ENCODE results near the gene CPSF7.
"Not testable (repeated sequence)": the region's sequence is repeated elsewhere in the genome, so short reads cannot be mapped to it uniquely, and the experiment has no call there.

CPSF7 gene

DNA sequence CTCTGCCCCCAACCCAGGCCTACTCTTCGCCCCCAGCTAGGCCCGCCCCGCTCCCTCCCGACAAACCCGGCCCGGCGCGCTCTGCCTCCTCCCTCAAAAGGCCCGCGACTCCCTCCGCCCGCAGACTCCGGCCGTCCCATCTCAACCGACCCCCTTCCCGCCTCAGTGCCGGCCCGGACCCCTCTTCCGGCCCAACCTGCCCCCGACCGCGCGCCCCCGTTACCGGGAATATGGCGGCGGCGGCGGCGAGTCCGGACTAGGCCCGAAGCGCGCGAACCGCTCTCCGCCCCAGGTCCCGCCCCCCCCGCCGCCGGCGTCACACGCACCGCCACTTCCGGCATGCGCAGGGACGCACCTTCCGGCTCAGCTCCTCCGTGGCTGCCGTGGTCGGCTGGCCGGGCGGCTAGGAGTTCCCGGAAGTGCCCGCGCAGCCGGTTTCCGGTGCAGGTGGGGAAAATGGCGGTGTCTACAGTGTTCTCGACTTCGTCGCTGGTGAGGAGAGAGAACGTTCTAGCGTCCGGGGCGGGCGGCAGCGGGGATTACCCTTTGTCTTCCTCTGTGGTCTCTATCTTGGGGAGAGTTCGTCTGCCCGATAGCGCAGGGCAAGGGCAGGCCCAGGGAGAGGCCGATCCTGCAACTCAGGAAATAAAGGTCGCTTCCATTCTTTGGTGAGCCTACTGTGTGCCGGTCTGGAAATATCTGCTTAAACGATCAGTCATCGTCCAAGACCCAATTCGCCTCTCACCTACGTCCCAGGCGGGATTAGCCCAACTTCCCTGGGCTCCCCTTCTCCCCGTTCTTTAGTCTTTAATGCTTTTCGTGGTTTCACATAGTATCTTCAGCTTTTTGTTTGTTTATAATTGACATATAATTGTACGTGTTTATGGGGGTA lies at the start of gene CPSF7, which contains the start of gene SDHAF2:
TSS of gene CPSF7 (minus strand) at position 285 of the 892 bp plus-strand sequence. CDS start 740 bp downstream, outside the sequence.
TSS of gene SDHAF2 (plus strand) at position 434 of the 892 bp plus-strand sequence. CDS start at position 457, 23 bp downstream.
- DNase-seq = peak; percentile 99
- peak; percentile 95 for ATAC-seq

DNA sequence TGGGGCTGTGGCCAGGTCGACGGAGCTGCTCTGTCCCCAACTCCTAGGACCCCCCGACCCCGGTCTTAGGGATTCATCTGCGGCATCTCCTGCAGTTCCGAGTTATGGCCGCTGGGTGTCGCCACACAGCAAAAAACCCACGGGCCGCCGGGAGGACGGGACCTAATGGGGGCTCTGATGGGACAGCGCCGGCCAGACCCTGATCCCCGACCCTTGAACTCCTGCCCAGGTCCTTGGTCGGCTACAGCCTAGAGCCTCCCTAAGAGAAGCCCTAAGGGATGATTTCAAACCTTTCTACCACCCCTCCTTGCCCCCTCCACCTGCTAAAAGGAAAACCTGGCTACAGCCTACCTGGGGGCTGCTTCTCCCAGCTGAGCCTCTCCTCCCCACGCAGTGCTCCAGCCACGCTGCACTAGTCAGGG lies 48.0 kb upstream of the CPSF7 start:
- DNase-seq = peak; percentile 67
- no peak for ATAC-seq

DNA sequence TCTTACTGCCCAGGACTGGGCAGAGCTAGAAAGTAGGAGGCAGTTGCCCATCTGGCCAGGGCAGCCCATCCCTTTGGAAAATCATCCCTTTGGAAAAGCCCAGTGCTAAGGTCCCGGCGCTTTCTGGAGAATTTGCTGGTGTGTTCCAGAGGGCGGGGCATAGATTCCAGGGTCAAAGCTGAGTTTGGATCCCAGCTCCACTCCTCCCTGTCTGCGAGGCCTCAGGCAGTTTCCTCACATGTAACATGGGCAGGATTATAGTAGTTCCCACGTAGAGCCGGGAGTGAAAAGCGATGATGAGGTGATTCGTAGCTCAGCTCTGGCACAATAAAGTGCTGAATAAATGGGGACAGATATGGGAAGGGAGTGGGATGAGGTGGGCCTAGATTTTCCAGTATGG lies 47.4 kb upstream of the CPSF7 start:
- ATAC-seq (no peak), DNase-seq (no peak)

DNA sequence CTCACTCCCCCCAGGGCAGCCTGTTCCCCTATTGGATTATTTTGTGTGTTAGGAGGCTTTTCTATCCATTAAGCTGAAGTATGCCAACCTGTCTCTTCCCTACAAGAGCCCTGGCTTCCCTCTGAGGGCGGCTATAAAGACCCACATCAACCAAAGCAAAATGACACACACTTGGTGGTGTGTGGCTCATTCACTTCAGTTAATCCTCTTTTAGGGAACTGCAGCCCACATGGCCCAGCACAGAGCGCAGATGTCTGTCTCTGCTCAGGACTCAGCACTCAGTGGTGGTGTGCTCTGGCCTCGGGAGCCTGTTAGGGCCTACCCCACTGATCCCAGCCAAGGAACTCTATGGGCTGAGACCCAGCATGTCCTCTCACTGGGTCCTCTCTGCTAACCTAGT lies 46.6 kb upstream of the CPSF7 start:
- ATAC-seq (no peak), DNase-seq (no peak)

GRCh38 chr11:61475433-61475832 lies 45.7 kb upstream of the CPSF7 start:
- DNase-seq = no peak
- no peak for ATAC-seq

GRCh38 chr11:61474013-61474643 lies 44.4 kb upstream of the CPSF7 start:
- no peak for DNase-seq
- ATAC-seq = no peak

DNA sequence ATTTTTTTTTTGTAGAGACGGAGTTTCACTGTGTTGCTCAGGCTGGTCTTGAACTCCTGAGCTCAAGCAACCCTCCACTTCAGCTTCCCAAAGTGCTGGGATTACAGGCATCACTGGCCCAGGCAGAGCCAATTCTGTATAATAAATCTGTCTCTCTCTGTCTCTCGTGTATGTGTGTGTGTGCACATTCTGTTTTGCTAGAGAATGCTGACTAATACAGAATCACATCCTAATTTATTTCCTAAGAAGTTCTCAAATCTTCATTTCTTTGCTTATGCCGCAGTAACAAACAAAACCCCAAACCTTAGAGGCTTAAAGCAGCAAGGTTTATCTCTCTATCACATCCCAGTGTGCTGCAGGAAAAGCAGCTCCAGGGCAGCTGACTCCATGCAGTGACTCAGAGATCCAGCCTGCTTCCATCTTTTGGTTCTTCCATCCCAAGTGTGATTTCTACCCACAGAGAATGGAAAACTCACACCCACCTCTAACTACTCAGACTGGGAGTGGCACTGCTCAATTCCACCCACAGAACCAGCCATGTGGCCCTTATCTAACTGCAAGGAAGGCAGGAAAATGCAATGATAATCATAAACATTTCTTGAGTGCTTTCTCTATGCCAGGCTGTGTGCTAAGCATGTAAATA lies 43.7 kb upstream of the CPSF7 start:
- DNase-seq (no peak), ATAC-seq (no peak)

DNA sequence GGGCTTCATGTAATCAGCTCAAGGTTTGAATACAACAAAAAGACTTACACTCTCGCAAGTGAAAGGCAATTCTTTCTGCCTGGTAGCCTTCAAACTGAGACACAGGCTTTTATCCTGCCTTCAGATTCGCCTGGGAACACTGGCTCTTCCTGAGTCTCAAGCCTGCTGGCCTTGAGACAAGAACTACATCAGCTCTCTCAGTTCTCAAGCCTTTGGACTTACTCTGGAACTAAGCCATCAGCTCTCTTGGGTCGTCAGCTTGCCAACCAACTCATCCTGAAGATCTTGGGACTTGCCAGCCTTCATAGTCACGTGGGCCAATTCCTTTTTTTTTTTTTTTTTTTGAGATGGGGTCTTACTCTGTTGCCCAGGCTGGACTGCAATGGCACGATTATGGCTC lies 43.1 kb upstream of the CPSF7 start:
- DNase-seq = no peak
- ATAC-seq = no peak

DNA sequence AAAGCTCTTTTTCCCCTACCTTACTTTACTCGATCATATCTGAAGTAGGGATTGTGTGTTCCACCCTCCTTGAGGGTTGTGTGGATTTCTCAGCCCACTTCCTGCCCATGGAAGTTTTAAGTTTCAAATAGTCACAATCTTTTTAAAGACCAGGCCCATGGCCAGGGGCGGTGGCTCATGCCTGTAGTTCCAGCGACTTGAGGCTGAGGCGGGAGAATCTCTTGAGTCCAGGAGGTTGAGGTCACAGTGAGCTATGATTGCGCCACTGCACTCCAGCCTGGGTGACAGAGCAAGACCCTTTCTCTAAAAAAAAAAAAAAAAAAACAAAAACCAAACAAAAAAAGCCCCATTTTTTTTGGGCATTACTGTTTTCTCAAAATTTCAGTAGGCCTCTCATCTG lies 42.5 kb upstream of the CPSF7 start:
- ATAC-seq (no peak), DNase-seq (no peak)

- DNase-seq (no peak), ATAC-seq (no peak)
Measured at GRCh38 chr11:61468002-61468401, 38.2 kb upstream of the CPSF7 start.

- ATAC-seq = peak; percentile 46
- not testable (repeated sequence) for DNase-seq
Measured at GRCh38 chr11:61467602-61468001, 37.8 kb upstream of the CPSF7 start.

DNA sequence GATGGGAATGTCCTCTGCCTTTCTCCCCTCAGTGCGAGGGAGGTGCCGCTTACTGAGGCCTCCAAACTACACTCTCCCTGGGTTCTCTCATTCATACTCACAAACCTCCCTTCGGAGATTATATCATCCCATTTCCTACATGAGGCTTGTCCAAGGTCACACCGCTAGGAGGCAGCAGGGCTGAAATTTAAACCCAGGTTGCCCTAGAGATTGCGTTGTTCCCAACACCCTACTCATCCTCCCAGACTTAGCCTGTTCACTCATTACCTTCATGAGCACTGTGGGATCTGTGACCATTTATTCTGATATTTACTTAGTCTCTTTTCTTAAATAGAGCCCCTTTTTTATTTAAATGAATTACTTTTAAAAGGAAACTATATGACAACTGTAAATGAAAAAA lies 31.2 kb upstream of the CPSF7 start:
- ATAC-seq (no peak), DNase-seq (no peak)

DNA sequence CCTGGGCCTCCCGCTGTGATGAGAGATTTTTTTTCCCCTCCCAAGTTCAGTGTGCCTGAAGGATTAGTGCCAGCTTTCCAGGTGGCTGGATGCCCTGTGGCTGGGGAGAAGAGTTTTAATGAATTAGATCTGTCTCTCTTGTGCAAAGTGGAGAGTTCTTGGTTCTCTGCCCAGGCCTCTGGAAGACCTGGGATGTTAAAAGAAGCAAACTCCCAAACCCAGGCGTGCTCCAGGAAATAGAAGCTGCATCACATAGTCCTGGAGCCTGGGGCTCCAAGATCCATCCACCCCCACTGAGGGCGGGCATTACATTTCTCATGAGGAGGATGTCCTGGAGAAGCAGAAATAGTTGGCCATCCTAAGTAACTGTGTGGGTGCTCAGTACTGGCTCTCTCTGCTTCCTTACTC lies 30.7 kb upstream of the CPSF7 start:
- ATAC-seq (no peak), DNase-seq (no peak)

DNA sequence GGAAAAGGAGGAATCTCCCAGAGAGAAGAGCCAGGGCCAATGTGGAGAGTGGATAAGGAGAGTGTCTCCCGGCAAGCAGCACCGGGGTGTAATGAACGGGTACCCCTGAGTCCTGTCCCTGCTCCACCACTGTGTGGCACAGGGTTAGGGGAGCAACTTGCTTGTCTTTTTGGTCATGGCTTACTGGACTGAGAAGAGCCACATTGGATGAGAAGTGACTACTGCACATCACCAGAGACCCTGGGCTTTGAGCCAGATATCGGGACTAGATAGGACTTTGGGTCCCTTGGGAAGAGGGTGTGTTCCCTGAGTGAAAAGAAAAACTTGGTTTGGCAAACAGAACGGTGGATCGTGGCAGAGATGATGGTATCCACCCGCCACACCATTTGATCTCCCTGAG lies 24.7 kb upstream of the CPSF7 start:
- DNase-seq (no peak), ATAC-seq (no peak)

DNA sequence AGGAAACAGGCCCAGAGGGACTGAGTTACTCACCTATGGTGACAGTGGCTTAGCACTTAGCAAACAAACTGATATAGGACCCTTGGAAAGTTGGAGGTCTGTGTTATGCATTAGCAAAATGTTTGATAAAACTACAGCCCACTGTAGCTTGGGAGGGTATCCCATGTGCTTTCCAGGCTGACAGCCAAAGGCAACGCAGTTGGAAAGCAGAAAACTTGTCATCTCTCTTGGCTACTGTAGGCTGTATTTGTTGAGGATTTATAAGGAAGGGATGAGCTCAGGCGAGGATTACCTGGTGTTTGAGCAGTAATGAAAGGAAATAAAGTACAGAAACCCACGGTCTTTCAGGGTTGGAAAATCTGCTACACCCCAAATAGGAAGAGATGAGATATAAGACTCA lies 23.9 kb upstream of the CPSF7 start:
- ATAC-seq (no peak), DNase-seq (no peak)

- ATAC-seq (no peak), DNase-seq (no peak)
Measured at GRCh38 chr11:61452825-61453224, 23.1 kb upstream of the CPSF7 start.

- ATAC-seq (no peak), DNase-seq (no peak)
Measured at GRCh38 chr11:61448552-61448927, 18.8 kb upstream of the CPSF7 start.

GRCh38 chr11:61447601-61448551 lies 18.1 kb upstream of the CPSF7 start:
- ATAC-seq = peak; percentile 91

DNA sequence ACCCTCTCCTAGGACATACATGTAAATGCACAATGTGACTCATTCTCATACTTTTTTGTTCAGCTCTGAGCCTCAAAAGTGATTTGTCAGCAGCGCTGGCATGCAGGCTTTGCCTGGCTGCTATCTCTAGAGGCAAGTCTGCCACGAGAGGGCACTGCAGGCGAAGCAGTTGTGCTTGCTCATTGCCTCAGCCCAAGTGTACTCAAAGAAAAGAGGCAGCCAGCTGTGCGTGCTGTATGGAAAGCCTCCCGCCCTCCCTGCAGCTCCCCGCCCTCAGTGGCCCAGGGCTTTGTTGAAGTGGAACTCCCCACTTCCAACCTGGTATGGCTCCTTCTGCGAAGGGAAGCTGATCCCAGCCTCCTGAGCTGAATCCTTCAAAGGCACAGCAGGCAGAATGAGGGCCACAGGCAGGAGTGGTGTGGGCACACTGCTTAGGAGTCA lies 16.5 kb upstream of the CPSF7 start:
- ATAC-seq = peak; percentile 75
- peak; percentile 87 for DNase-seq

More at GRCh38 chr11:61447601-61448551, 18.1 kb upstream of the CPSF7 start:
- no peak for DNase-seq

DNA sequence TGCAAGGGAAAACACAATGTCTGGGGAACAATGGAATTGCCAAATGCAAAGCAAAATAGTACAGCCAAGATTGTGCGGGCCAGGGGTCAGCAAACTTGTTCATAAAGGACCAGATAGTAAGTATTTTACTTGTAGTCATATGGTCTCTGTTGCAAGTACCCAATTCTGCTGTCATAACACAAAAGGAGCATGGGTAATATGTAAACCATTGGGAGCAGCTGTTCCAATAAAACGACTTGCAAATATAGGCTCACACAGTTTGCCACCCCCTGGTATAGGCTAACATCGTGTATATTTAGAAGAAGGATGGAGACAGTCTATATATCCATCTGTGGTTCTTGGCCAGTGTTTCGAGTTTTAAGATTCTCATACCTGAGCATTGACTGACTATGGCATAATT lies 15.7 kb upstream of the CPSF7 start:
- no peak for ATAC-seq
- DNase-seq = no peak

DNA sequence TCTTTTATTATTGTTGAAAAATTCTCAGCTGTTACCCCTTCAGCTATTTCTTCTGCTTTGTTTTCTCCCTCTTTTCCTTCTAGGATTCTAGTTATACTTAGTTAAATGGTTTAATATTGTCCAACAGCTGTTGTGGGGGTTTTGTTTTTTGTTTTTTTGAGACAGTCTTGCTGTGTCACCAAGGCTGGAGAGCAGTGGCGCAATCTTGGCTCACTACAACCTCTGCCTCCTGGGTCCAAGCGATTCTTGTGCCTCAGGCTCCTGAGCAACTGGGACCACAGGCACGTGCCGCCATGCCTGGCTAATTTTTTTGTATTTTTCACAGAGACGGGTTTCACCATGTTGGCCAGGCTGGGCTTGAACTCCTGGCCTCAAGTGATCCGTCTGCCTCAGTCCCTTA lies 12.8 kb upstream of the CPSF7 start:
- DNase-seq (no peak), ATAC-seq (no peak)

DNA sequence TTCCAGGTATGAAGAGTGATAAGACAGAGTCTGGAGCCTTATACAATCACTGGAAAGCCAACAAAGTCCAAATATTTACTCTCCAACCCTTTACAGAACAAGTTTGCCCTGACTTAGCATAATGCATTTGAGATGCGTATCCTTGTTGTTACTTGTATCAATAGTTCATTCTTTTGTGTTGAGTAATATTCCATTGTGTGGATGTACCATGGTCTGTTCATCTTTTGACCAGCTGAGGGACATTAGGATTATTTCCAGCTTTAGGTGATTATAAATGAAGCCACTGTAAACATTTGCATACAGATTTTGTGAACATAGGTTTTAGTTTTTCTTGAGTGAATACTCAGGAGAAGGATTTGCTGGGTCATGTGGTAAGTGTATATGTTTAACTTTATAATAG lies 9.8 kb upstream of the CPSF7 start:
- DNase-seq = no peak
- no peak for ATAC-seq

Data from stimulated activated naive CD8-positive, alpha-beta T cell treated with anti-CD3 and anti-CD28 coated beads, Interleukin-15, Interleukin-2, amounts not matched to agents 100 U/mL and 50 U/mL, for 24 hours (primary cell).